GM18870 (cell line): ENCODE results near the gene PALB2.
A peak's percentile ranks its signal among the peaks of the same experiment; 100 is the strongest.

Source experiments
- ATAC-seq: cut with Tn5 transposase; IDR thresholded peaks from one replicate; pipeline ENCODE4 v1.9.1; 2021; ENCODE audit warnings: moderate library complexity; ENCODE audit not compliant: unreplicated experiment

PALB2 gene

GRCh38 chr16:23556881-23557778, 84.0 kb downstream of the PALB2 start, which contains the start of the genes EARS2 and UBFD1:
EARS2 (minus strand) TSS chr16:23557350; CDS start chr16:23557343, 7 bp downstream.
UBFD1 (plus strand) TSS chr16:23557727; CDS start chr16:23557743, 16 bp downstream.
- ATAC-seq, result peak; percentile 90

GRCh38 chr16:23554536-23554935, 86.6 kb downstream of the PALB2 start:
- no peak for ATAC-seq
